GM12878 (cell line): ENCODE measurements around the gene ABCC4. TPM values are rescaled to one million over a fixed set of nuclear protein-coding genes. Genes with fewer than 3 reads are reported as not detected.

Experiments
- ATAC-seq: fragments of 200-7000 bp; cut with Tn5 transposase; 3 replicates; pipeline ENCODE4 v1.9.1; 2020; ENCODE audit warnings: mild to moderate bottlenecking, moderate library complexity
- BruUV-seq: library from RNA; stranded (reverse); fragments of 400-500 nt; replicated peaks from 2 replicates; lab custom pipeline; 2021; lab: Mats Ljungman, UMichigan
- CTCF ChIA-PET: fragments of 300-600 bp; sonication (Branson Sonifier 250); formaldehyde crosslinking; extraction: SDS; loops from one replicate; lab custom pipeline; 2021; ENCODE audit warnings: inconsistent platforms; lab: Yijun Ruan, JAX
- POLR2A ChIA-PET: fragments of 350-600 bp; formaldehyde crosslinking; extraction: SDS; loops from one replicate; lab custom pipeline; 2021; ENCODE audit warnings: inconsistent platforms; lab: Charles Lee
- RAD21 ChIA-PET: fragments of 300-600 bp; sonication (Branson Sonifier 250); formaldehyde crosslinking; loops from one replicate; lab custom pipeline; 2023; ENCODE audit warnings: antibody characterized with exemption; ENCODE audit not compliant: unreplicated experiment; lab: Charles Lee
- SMC1A ChIA-PET: fragments of 300-600 bp; sonication (Branson Sonifier 250); formaldehyde crosslinking; loops from one replicate; lab custom pipeline; 2023; ENCODE audit not compliant: unreplicated experiment, uncharacterized antibody; lab: Charles Lee
- DNase-seq: peaks from one replicate; pipeline ENCODE4 v3.0.0-alpha.2; 2011; ENCODE audit warnings: low read depth, low spot score
- FAIRE-seq: peaks from 3 replicates; lab custom pipeline; 2011; peaks lifted over from hg19 to GRCh38; lab: Jason Lieb, UNC
- H2AFZ ChIP-seq: 2 replicates; pipeline ENCODE4 v1.6.0; 2011; ENCODE audit warnings: low read depth, low read length, control low read depth; ENCODE audit not compliant: control insufficient read depth
- H3K27ac ChIP-seq: 2 replicates; pipeline ENCODE4 v1.5.1; 2011; ENCODE audit warnings: control low read depth; ENCODE audit not compliant: control insufficient read depth, insufficient read depth
- H3K27me3 ChIP-seq, 2 experiments: replicated peaks in 1 of 2; 2 replicates each; pipeline versions ENCODE4 v1.6.0 to v1.6.1; 2011; ENCODE audit warnings: low read length in 1 of 2; ENCODE audit not compliant: control insufficient read depth in 2 of 2, insufficient read depth in 2 of 2
- H3K36me3 ChIP-seq, 2 experiments: 2 replicates each; pipeline ENCODE4 v1.5.1; 2011; ENCODE audit warnings: low read length in 1 of 2; ENCODE audit not compliant: control insufficient read depth in 2 of 2, insufficient read depth in 2 of 2
- H3K4me1 ChIP-seq: 2 replicates; pipeline ENCODE4 v1.6.1; 2011; ENCODE audit warnings: mild to moderate bottlenecking, low read length, moderate library complexity, mixed read lengths; ENCODE audit not compliant: control insufficient read depth, insufficient read depth
- H3K4me2 ChIP-seq: 2 replicates; pipeline ENCODE4 v1.6.0; 2011; ENCODE audit warnings: control low read depth; ENCODE audit not compliant: control insufficient read depth, insufficient read depth
- H3K4me3 ChIP-seq: fragments of 200-600 bp; sonication (generic); 2 replicates; pipeline ENCODE4 v1.5.1; 2016
- H3K79me2 ChIP-seq: 2 replicates; pipeline ENCODE4 v1.6.0; 2011; ENCODE audit warnings: low read length; ENCODE audit not compliant: control insufficient read depth, insufficient read depth
- H3K9ac ChIP-seq: 2 replicates; pipeline ENCODE4 v1.8.0; 2011; ENCODE audit warnings: low read length, control low read depth, mixed read lengths; ENCODE audit not compliant: control insufficient read depth, insufficient read depth
- H3K9me3 ChIP-seq: replicated peaks from 3 replicates; pipeline ENCODE4 v1.5.1; 2011; ENCODE audit warnings: mild to moderate bottlenecking, low read length; ENCODE audit not compliant: control insufficient read depth, insufficient read depth
- H4K20me1 ChIP-seq: 2 replicates; pipeline ENCODE4 v1.6.0; 2011; ENCODE audit not compliant: control insufficient read depth, insufficient read depth
- CEBPZ ChIP-seq: fragments of 150-350 bp; IDR thresholded peaks from 2 replicates; pipeline ENCODE4 v1.6.1; 2016; ENCODE audit warnings: low read depth, low read length
- E2F4 ChIP-seq: IDR thresholded peaks from 2 replicates; pipeline ENCODE4 v1.6.1; 2012; ENCODE audit warnings: low read depth, low read length, improper control_type of control experiment
- NR2C2 ChIP-seq: IDR thresholded peaks from 2 replicates; pipeline ENCODE4 v1.6.1; 2011; ENCODE audit warnings: borderline replicate concordance, low read depth; ENCODE audit not compliant: control insufficient read depth, insufficient read length
- PAX5 ChIP-seq: IDR thresholded peaks from 2 replicates; pipeline ENCODE4 v1.6.1; 2011; ENCODE audit warnings: low read depth, low read length, borderline replicate concordance
- RAD51 ChIP-seq: fragments of 450-650 bp; IDR thresholded peaks from 2 replicates; pipeline ENCODE4 v1.6.1; 2016; ENCODE audit warnings: moderate library complexity, mild to moderate bottlenecking, inconsistent platforms
- TAF1 ChIP-seq: IDR thresholded peaks from 2 replicates; pipeline ENCODE4 v1.6.1; 2011; ENCODE audit warnings: mild to moderate bottlenecking, low read depth, low read length, borderline replicate concordance
- WGBS: methylation state at CpG from one replicate; pipeline ENCODE4 v1.1.6; 2016; ENCODE audit warnings: low lambda C conversion rate; ENCODE audit not compliant: insufficient replicate concordance, insufficient coverage; ENCODE audit errors: missing lambda C conversion rate; 5-methylcytosine and 5-hydroxymethylcytosine counted together
- in situ Hi-C: fragments of 300-500 bp; cut with MboI; formaldehyde crosslinking; loops from 9 replicates; pipeline ENCODE4 v1.14.3; 2018; ENCODE audit warnings: mixed read lengths
- intact Hi-C: fragments of 100-400 bp; cut with micrococcal nuclease; formaldehyde crosslinking; loops from one replicate; pipeline ENCODE4 v1.14.2; 2022; ENCODE audit not compliant: unreplicated experiment
- polyA plus RNA-seq, 11 experiments: library from polyadenylated mRNA; depleted of rRNA in 4 of 11; unstranded in 6 of 11; stranded (reverse) in 5 of 11; fragments of >200 nt; fragmentation: Nextera tagmentation in 4 of 11; fragmentation: Illumina TruSeq in 1 of 11; extraction: Ambion mirVana in 4 of 11; extraction: Trizol in 1 of 11; gene quantifications; 1 replicate in 1 of 11; 2 replicates in 10 of 11; pipeline versions ENCODE4 v1.2.1 to v1.2.3, GENCODE V29; 2011 to 2016; ENCODE audit warnings: inconsistent platforms in 2 of 11, missing spikeins in 2 of 11, low read depth in 1 of 11
- total RNA-seq, 4 experiments: library from RNA; depleted of rRNA in 3 of 4; stranded (reverse); fragments of >200 nt in 3 of 4; fragmentation: Illumina TruSeq in 1 of 4; extraction: Trizol in 1 of 4; gene quantifications; 2 replicates each; pipeline versions ENCODE4 v1.2.1 to v1.2.3, GENCODE V29; 2013 to 2021
- TF ChIP-seq, protein P1 (sequence below): fragments of 450-650 bp; formaldehyde crosslinking; IDR thresholded peaks from 2 replicates; pipeline ENCODE4 v1.5.0; 2022; ENCODE audit warnings: mild to moderate bottlenecking, missing genetic modification characterization

Gene ABCC4
- total and polyA plus RNA-seq, 10 of the 15 experiments (the other 5 are each of a cell fraction or from before 2014, with no cell fraction given): 7.2 to 44.4 (median 24.1) TPM

GRCh38 chr13:95185851-95186250 is 115.4 kb downstream of the ABCC4 start (continued):
- TF ChIP-seq CEBPZ: no peak
- TF ChIP-seq RAD51: no peak
- TF ChIP-seq, all 136 proteins: peak for 0

- H3K27ac ChIP-seq: no peak overlapping the region
- peaks cover 2 to 9% of the 10 kb centered on the region in 2 experiments for H3K36me3 ChIP-seq
- no peaks in the 10 kb centered on the region for H3K27me3 ChIP-seq
- in situ Hi-C loops (no loop called here), intact Hi-C loops (loop anchor here (10.0 kb wide), 1 partner anchor 511 kb away; no protein-coding TSS in a partner anchor)
- POLR2A ChIA-PET: interaction anchor here (0.5 kb wide), 1 partner anchor 35 kb away, joined by 5 read pairs; no protein-coding TSS in a partner anchor
- TF ChIP-seq NR2C2 (no peak), TAF1 (no peak), PAX5 (no peak), E2F4 (no peak)
- TF ChIP-seq, protein P1, sequence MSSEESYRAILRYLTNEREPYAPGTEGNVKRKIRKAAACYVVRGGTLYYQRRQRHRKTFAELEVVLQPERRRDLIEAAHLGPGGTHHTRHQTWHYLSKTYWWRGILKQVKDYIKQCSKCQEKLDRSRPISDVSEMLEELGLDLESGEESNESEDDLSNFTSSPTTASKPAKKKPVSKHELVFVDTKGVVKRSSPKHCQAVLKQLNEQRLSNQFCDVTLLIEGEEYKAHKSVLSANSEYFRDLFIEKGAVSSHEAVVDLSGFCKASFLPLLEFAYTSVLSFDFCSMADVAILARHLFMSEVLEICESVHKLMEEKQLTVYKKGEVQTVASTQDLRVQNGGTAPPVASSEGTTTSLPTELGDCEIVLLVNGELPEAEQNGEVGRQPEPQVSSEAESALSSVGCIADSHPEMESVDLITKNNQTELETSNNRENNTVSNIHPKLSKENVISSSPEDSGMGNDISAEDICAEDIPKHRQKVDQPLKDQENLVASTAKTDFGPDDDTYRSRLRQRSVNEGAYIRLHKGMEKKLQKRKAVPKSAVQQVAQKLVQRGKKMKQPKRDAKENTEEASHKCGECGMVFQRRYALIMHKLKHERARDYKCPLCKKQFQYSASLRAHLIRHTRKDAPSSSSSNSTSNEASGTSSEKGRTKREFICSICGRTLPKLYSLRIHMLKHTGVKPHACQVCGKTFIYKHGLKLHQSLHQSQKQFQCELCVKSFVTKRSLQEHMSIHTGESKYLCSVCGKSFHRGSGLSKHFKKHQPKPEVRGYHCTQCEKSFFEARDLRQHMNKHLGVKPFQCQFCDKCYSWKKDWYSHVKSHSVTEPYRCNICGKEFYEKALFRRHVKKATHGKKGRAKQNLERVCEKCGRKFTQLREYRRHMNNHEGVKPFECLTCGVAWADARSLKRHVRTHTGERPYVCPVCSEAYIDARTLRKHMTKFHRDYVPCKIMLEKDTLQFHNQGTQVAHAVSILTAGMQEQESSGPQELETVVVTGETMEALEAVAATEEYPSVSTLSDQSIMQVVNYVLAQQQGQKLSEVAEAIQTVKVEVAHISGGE: no peak
- no peaks in the 10 kb centered on the region for H4K20me1 ChIP-seq
- no peak overlapping the region for H3K4me2 ChIP-seq
- H2AFZ ChIP-seq: no peak overlapping the region
- peaks cover 30% of the 10 kb centered on the region for H3K4me1 ChIP-seq
- no peak for DNase-seq
- no peaks in the 10 kb centered on the region for H3K9me3 ChIP-seq
- SMC1A ChIA-PET: interaction anchor here (0.6 to 5.0 kb wide), 5 partner anchors 196 to 223 kb away, joined by 3 to 51 read pairs (median 4); no protein-coding TSS in a partner anchor
- no peak for FAIRE-seq
- BruUV-seq: no TSS peak
- peaks cover 1% of the 10 kb centered on the region; the same call in 1 of the 2 replicates for H3K79me2 ChIP-seq
- WGBS: 100% methylated on average over 3 of the region's 3 CpGs
- ATAC-seq: no peak
- CTCF ChIA-PET: interaction anchor here (1.2 to 5.4 kb wide), 3 partner anchors 196 to 220 kb away, joined by 4 to 55 read pairs (median 36); no protein-coding TSS in a partner anchor
- H3K4me3 ChIP-seq: no peak overlapping the region
- RAD21 ChIA-PET: interaction anchor here (6.0 kb wide), 1 partner anchor 219 kb away, joined by 40 read pairs; no protein-coding TSS in a partner anchor
- no peak overlapping the region for H3K9ac ChIP-seq
These were observed 115.9 kb downstream of the ABCC4 start for GRCh38 chr13:95185311-95185710.
